Measurements from ENCODE around the gene HINT2.

HINT2 gene

DNA sequence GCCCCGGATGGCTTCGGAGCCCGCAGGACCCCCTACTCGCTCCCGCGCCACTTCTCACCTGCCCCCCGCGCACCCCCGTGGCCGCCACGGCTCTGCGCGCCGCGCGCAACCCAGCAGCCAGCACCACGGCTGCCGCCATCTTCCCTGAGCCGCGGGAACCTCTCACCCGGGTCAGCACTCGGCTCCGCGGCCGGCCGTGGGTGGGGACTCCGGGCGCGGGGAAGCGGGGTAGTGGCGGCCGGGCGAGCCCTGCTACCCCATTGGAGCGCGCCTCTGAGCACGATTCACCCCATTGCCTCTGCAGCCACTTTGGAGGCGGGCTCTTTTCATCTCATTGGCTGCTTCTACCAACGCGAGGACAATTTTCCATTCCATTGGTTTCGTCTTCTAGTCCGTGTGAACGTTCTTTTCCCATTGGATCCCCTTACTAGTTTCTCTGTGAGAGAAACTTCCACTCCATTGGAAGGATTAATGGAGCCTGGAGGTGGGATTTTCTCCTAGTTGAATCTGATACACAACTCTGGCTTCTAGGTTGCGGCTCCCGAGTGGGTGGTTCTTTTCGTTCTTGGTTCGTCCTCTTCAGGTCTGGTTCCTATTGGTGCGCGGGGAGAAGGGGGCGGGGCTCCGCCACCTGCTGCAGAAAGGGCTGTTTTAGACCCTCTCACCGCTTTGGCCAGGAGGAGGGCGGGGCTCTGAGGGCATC is at the start of gene HINT2:
HINT2 (minus strand) TSS at position 202 of the 703 bp plus-strand sequence; CDS start at position 139, 63 bp downstream.
- DNase-seq = peak; percentile 98 to 100

DNA sequence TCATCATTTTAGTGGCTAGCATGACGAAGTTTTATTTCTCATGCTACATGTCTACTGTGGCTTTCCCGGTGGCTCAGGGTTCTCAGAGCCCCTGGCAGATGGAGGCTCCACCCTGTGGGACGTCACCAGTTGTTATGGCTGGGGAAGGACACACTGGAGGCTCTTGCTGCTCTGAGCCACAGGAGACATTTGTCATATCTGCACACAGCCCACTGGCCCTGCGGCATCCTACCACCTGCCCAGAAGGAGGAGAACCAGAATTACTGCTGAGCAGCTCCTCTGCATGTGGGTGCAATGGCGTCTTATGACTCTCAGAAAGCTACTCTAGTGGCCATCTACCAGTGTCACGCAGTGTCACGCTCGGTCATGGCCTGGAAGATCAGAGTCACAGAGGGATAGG is 48.7 kb upstream of the HINT2 start:
- no peak for DNase-seq

DNA sequence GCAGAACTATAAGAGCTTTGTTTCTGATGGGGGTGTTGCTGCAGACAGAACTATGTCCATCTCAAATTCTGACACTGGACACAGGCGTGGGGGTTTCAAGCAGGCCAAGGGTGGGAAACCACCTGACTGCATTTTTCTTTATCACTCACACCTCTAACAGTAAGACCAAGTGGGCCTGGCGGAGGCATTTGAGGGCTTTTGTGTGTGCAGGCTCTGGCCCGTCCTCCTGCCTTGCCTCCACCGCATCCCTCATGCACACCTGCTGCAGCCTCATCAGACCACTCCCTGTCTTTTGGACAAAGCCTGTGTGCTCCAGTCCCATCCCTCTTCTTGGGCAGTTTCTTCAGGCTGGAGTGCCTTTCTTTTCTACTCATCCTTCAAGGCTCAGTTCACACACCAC is 47.5 kb upstream of the HINT2 start:
- no peak for DNase-seq

DNA sequence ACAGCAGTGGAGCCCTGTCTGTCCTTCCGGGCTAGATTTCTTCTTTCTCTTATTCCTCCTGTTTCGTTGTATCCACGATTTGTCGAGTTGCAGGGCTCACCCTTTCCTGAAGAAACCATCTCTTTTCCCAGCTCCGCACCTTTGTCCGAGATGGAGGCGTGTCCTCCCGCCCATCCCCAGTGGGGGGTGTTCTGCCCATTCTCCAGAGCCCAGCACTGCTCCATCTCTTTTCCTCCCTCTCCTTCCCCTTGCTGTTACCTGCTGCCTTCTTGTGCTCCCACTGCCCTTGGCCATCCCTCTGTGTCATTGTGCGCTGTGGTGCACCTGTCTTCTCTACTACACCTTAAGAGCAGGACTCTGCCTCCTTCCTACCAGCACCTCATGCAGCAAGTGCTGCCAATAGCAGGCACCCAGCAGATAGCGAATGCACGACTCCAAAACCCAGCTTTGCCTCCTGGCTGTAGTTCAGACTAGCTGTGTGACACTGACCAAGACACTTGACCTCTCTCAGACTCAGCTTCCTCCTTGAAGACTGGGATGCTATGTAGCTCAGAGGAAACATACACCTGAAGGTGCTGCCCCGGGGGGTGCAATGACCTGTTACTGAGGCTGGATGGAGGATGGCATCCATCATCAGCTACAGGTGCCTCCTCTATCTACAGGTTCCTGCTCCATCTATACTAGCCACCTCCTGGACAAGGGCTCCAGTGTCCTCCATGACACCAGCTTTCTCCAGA is 46.5 kb upstream of the HINT2 start:
- DNase-seq = no peak

DNA sequence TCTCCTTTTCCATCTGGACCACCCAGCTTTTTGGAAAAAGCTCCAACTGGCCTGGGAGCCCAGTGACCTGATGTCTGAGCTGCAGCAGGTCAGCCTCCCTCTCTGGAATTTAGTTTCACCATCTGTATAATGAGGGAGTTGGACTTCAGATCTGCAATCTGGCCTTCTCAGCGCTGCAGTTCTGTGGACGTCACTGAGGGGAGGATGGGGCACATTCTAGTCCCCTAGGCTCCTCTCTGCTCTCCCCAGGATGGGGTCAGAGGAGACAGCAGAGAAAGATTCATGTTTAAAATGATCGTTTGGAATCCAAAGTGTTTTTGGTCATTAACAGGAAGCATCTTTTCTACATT is 45.1 kb upstream of the HINT2 start:
- no peak for DNase-seq

DNA sequence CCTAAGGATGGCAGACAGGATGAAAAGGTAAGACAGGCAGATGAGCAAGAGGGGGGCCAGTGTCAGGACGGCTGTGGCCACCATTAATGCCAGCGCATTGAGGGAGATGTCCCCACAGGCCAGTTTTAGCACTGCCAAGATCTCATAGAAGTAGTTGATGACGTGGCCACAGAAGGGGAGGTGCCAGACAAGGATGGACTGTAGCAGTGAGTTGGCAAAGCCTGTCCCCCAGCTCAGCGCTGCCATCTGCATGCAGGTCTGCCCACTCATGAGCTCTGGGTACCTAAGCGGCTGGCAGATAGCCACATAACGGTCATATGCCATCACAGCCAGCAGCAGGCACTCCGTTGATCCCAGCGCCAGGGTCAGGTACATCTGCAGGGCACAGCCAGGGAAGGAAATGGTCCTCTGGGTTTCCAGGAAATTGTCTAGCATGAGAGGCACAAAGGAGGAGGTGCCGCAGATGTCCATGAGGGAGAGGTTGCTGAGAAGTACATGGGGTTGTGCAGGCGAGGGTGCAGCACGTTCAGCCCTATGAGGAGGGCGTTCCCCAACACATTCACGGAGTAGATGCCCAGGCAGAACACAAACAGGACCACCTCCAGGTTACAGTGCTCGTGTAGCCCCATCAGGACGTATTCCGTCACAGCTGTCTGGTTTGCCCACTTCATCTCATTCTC is 44.6 kb upstream of the HINT2 start:
- no peak for DNase-seq

DNA sequence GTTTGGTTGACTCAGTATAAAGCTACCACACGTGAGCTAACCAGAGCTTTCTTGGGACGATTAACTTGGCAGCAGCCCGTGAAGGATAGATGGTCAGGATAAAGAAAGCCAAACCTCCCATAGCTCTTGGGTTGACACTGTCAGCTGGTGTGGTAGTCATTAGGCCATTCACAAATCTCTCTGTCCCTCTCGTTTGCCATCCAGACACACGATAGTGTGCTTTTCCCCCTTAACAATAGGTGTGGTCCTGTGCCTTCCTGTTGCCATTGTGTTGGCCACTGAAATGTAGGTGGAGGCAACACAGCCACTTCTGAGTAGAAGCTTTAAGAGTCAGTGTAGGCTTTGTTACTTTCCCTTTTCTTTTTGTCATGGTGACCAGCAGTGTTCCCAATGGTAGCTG is 43.6 kb upstream of the HINT2 start:
- DNase-seq = no peak

DNA sequence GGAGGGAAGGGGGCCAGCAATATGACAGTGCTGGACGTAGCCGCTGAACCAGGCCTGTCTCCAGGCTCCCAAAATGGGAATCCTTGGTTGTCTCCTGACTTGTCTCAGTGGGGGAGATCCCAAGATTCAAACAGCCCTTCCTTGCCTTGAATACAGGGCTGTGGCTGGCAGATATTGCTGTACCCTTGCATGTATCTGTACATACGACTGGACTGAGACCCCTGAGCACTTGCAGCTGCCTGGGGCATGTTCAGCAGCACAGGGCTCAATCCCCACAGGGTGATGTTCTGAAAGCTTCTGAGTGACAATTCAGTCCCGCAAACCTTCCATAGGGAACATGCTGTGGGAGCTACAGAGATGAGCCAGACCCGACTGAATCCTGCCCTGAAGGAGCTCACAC is 42.0 kb upstream of the HINT2 start:
- DNase-seq = no peak

DNA sequence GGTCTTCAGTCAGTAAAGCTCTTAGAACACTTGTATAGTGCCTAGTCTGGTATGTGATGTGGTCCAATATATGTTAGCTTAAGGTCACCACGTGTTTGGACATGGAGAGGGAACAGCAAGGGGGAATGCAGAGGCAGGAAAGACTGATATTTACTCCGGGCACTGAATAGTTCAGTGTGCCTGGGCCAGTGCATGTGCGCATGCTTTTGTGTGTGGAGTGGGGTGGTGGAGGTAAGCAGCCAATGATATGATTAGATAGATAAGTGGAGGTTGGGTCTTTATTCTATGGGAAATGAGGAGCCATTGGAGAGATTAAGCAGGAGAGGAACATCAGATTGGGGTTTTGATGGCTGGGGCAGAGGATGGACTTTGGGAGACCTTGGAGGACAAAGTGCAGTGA is 41.4 kb upstream of the HINT2 start:
- DNase-seq = no peak

DNA sequence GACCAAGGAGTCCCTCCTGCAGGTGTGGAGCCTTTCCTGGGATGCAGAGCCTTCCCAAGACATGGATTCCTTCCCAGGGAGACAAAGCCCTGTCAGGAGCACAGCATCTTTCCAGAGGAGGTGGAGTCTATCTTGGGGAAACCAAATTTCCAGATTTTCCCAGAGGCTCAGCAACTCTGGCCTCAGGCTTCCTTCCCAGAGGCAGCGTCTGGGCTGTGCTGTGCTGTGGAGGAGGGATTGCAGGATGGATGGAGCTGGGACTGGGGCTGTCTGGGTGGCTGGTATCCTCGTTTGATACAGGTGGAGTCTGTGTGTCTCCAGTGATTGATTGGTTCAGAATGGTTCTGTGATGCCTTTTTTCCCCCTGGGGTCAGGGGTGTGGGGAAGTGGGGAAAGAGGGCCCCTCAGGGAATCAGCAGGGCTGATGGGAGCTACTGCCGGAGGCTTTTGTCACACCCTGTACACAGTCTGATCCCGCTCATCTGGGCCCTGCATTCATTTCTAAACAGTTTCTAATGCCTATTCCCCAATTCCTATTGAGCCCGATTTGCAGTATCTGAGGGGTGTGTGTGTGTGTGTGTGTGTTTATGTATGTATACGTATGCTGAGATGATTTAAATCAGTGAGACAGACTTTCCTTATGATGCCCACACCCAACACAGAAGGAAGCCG is 39.4 kb upstream of the HINT2 start:
- DNase-seq = no peak

DNA sequence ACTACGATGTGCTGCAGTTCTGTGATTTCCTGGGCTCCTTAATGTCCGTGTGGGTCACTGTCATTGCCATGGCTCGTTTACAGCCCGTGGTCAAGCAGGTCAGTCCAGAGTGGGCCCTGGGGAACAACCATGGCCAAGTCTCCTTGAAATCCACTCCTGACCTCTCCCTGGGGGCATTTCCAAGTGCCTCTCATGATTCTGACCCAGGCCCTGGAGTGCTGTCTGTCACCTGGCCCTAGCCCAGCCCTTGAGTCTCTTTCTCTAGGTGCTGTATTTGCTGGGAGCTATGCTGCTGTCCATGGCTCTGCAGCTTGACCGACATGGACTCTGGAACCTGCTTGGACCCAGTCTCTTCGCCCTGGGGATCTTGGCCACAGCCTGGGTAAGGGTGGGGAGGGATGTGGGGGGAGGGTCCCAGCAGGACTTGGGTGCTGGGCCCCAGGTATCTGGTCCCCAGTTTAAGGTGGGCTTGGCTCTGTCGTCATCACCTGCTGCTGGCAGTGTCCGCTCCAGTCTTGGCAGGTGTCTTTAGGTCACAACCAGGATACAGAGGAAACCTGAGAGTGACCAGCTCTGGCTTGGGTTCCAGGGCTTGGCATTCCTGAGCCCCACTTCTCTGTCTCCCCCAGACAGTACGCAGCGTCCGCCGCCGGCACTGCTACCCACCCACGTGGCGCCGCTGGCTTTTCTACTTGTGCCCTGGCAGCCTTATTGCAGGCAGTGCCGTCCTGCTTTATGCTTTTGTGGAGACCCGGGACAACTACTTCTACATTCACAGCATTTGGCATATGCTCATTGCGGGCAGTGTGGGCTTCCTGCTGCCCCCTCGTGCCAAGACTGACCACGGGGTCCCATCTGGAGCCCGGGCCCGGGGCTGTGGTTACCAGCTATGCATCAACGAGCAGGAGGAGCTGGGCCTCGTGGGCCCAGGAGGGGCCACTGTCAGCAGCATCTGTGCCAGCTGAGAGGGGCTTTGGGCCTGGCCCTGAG is 38.3 kb upstream of the HINT2 start:
- DNase-seq = no peak

DNA sequence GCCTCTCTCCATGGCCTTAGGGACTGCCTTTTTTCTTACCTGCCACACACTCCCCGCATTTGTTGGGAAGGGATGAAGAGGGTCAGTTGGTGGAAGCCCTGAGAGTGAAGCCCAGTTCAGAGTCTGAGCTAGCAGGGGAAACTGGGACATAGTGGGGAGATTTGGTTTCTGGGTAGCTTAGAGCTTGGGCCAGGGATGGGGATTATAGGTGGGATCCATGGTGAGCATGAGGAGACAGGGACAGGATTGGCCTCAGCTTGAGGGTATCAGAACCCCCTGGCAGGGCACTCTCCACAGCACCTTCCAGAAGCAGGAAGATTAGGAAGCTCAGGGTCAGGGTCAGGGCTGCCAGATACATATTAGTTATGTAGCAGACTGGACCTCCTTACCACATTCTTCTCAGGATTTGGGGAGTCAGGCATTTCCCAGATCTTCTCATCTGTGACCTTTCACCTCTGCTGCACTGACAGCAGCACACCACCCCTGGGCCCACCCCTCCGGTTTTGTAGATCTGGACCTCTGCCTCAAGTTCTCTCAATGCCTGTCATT is 37.5 kb upstream of the HINT2 start:
- DNase-seq = no peak

DNA sequence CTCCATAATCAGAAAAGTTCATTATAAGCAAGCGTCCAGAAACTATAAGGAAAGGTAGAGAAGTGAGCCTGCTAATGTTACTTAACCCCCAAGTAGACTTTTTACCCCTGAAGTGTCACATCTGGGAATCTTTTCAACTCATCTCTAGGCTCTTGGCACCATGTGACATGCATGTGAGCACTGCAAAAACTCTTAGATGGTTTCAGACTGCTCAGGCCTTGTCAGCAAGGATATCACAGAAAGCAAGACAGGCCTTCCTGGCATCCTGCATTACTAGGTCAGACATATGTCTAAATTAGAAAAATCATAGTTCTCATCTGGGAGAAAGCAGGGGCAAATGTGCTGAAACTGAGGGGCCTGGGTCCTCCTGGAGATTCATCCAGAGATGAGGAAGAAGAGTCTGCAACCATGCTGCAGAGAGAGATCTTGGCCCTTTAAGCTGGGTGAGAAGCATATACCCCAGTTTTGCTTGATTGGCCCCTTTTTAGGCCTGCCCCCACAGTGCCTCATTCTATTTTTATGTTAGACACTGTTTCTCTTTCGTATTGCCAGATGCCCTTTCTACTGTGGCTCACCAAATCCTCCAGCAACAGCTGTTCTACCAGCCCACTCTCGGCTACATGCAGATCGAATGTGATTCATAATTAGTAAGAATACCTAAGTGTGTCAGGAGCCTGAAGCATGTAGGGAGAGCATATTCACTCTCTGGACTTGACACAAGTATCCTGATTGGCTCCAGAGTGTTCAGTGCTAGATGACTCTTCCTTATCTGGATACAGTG is 33.1 kb upstream of the HINT2 start:
- no peak for DNase-seq

DNA sequence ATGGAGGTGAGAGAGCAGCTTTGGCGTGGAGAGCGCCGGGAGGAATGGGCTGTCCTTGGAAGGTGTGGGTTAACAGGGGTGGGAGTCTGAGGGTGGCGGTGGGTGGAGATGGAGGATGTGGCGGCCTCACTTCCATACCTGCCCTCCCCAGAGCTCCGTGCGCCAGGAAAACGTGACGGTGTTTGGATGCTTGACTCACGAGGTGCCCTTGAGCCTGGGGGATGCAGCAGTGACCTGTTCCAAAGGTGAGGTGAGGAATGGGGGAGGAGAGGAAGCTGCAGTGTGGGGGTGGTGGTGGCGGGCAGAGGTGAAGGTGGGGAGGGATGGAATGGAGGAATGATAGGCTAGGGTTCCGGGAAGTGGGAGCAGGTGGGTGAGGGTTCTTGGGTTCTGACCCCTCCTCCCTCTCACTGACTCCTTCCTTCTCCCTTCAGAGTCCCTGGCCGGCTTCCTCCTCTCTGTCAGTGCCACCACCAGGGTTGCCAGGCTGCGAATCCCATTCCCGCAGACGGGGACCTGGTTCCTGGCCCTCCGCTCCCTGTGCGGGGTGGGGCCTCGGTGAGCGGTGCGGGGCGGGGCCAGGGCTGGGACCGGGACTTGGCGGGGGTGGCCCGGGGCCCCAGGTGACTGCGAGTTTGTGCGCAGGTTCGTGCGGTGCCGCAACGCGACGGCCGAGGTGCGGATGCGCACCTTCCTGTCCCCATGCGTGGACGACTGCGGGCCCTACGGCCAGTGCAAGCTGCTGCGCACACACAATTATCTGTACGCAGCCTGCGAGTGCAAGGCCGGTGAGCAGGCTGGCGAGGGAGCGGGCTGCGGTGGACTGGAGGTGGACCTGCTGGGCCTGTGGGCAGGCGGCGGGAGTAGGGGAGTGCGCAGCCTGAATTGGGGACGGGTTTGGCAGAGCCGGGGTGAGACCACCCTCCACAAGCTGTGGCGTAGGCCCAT is 31.3 kb upstream of the HINT2 start:
- no peak for DNase-seq

DNA sequence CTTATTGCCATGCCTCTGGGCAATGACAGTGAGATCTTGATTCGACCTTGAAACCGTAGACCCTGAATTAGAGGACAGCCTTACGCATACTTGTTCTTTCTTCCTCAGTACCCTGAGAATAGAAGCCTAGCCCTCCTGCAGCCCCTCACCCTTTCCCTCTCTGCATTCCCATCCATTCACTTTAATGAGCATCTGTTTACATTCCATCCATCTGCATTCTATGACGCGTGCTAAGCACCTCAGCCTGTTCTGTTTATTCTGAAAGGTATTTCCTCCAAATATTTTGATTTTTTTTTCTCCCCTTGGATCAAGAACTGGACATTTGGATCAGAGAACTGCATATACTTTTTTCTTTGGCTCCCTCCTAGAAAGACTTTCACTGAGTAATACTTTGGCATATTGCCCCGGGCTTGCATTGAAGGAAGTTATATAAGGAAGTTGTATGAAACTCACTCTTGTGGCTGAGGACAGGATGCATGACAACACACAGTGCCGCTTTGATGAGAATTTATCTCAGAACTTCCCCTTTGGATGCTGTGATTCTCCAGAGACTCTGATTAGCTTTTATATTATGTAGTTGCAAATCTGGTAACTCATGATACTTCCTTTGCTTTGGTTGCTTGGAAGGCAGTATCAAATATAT is 29.9 kb upstream of the HINT2 start:
- DNase-seq = peak; percentile 98 to 99

DNA sequence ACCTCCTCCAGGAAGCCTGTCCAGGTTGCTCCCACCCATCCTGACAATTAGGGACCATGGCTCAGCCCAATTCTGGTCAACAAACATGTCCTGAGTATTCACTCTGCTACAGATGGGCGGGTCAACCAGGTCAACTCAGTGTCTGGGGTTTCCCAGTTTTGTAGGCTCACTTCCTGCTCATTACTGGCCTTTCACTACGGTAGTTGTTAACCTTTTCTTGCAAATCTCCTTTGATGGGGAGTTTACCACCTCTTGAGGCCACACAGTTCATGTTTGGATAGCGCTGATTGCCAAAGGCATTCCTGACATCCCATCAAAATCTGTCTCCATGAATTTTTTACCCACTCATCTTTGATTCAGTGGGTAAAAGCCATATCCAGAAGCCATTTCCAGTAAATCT is 28.0 kb upstream of the HINT2 start:
- DNase-seq = no peak

DNA sequence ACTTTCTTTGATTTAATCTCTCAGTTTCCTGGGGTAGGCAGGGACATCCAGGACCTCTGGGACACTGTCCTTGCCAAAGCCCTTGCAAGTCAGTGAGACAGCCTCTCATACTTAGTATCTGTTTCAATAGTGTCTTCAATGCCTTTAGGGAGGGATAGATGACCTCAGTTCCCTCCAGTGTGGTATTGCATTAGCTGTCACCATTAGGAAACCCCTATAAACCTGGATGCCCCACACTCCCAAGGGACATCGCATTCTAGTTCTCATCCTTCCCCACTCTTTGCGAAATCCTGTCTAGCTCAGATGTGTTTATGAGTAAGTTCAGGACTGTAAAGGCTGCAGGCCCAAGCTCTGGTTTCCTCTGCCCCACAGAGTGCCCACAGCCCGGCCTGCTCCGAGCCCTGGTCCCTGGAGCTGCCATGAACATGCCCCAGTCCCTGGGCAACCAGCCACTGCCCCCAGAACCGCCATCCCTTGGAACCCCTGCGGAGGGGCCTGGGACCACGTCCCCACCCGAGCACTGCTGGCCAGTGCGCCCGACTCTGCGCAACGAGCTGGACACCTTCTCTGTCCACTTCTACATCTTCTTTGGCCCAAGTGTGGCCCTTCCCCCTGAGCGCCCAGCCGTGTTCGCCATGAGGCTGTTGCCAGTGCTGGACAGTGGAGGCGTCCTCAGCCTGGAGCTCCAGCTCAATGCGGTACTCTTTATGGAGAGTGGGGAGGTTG is 27.3 kb upstream of the HINT2 start:
- no peak for DNase-seq

DNA sequence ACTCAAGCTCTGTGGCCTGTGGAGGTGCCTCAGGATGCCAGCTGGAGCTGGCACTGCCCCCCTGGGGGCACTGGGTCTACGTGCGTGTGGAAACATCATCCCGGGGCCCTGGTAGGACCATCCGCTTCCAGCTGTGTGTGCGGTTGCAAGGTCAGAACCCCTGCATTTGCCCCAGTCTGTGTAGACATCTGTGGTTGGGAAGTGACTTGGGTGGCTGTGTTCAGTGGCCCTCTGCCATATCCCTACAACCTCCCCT is 26.7 kb upstream of the HINT2 start:
- DNase-seq = no peak
